Hepatocyte (in vitro differentiated cells): ENCODE results near the gene EPAS1.

Experiments used
- CTCF ChIP-seq: fragments of 200-600 bp; sonication (generic); IDR thresholded peaks from 2 replicates; pipeline ENCODE4 v1.5.1; 2016; ENCODE audit warnings: antibody characterized with exemption, mild to moderate bottlenecking; ENCODE audit not compliant: poor library complexity
- EZH2 ChIP-seq: fragments of 200-600 bp; sonication (generic); IDR thresholded peaks from 2 replicates; pipeline ENCODE4 v1.6.1; 2016; ENCODE audit warnings: antibody characterized with exemption, mild to moderate bottlenecking, borderline replicate concordance

- TF ChIP-seq CTCF = no peak
- no peak for TF ChIP-seq EZH2
These were observed 48.6 kb downstream of the EPAS1 start for GRCh38 chr2:46345775-46346174.
